ENCODE data around the gene LRRC43.

The LRRC43 gene

GRCh38 chr12:122227341-122227740 lies 44.4 kb downstream of the LRRC43 start:
- DNase-seq, result no peak

GRCh38 chr12:122228092-122228491 lies 45.2 kb downstream of the LRRC43 start:
- DNase-seq, result no peak

GRCh38 chr12:122230798-122231197 lies 47.9 kb downstream of the LRRC43 start:
- DNase-seq, result no peak

- DNase-seq, result no peak
These were observed 49.8 kb downstream of the LRRC43 start for GRCh38 chr12:122232691-122233090.

- no peak for DNase-seq
These were observed 52.8 kb downstream of the LRRC43 start for GRCh38 chr12:122235741-122236140.

GRCh38 chr12:122238861-122239260 lies 55.9 kb downstream of the LRRC43 start:
- peak in 1 of 2 experiments; percentile 4 for DNase-seq

- DNase-seq, result no peak
These were observed 61.0 kb downstream of the LRRC43 start for GRCh38 chr12:122243965-122244364.

GRCh38 chr12:122244565-122245371 lies 61.8 kb downstream of the LRRC43 start:
- DNase-seq, result no peak

GRCh38 chr12:122245553-122245952 lies 62.6 kb downstream of the LRRC43 start:
- no peak for DNase-seq

- DNase-seq, result no peak
These were observed 67.1 kb downstream of the LRRC43 start for GRCh38 chr12:122250047-122250446.

- no peak for DNase-seq
These were observed 67.6 kb downstream of the LRRC43 start for GRCh38 chr12:122250536-122250935.
